Measurements from ENCODE around the gene NUDT22.
A peak's percentile ranks its signal among the peaks of the same experiment; 100 is the strongest.

- TF ChIP-seq POLR2AphosphoS5 (IDR thresholded peaks at IDR 0.05; ENCODE audit: low read depth, low read length) (no peak; the same call in 1 of the 2 replicates), TAF1 (IDR thresholded peaks at IDR 0.05; ENCODE audit: borderline replicate concordance, low read depth, low read length) (0 out of 2 replicates have a peak, but pooled peaks have one; percentile 39)
Measured at GRCh38 chr11:64245797-64246620, 19.9 kb downstream of the NUDT22 start.

All from GM12892 (cell line).